B cell (primary cell): Measurements from ENCODE around the gene MTFR1L. TPM values are rescaled to one million over a fixed set of nuclear protein-coding genes. Genes with fewer than 3 reads are reported as not detected.

Experiments used
- ATAC-seq: fragments of 200-7000 bp; cut with Tn5 transposase; one replicate; pipeline ENCODE4 v1.10.0; 2021; ENCODE audit warnings: low read depth, mild to moderate bottlenecking, moderate number of reproducible peaks, moderate library complexity
- CTCF ChIA-PET: fragments of 350-600 bp; sonication (Branson Sonifier 250); formaldehyde crosslinking; loops from one replicate; lab custom pipeline; 2021; ENCODE audit warnings: antibody characterized with exemption, inconsistent platforms; lab: Charles Lee
- POLR2A ChIA-PET: fragments of 350-600 bp; sonication (Branson Sonifier 250); formaldehyde crosslinking; loops from one replicate; lab custom pipeline; 2021; ENCODE audit warnings: antibody characterized with exemption; lab: Charles Lee
- DNase-seq: peaks from one replicate; pipeline ENCODE4 v3.0.0; 2013
- H2AFZ ChIP-seq: 2 replicates; pipeline ENCODE4 v1.6.1; 2012; ENCODE audit warnings: mild to moderate bottlenecking, low read depth, low read length; ENCODE audit not compliant: insufficient read depth, poor library complexity, severe bottlenecking
- H3K27ac ChIP-seq, 2 donors: 1 replicate in 1 of 2; 2 replicates in 1 of 2; pipeline ENCODE4 v1.5.1; 2012 to 2013; ENCODE audit warnings: low read length in 2 of 2, mild to moderate bottlenecking in 2 of 2, moderate library complexity in 1 of 2
- H3K27me3 ChIP-seq, 4 experiments: fragments of 200-600 bp in 1 of 4; sonication (generic) in 1 of 4; replicated peaks in 1 of 4; 1 replicate in 2 of 4; 2 replicates in 2 of 4; pipeline versions ENCODE4 v1.6.1 to v1.7.0; 2013 to 2016; ENCODE audit warnings: low read length in 3 of 4, mild to moderate bottlenecking in 2 of 4, mixed read lengths in 1 of 4, moderate library complexity in 1 of 4; ENCODE audit not compliant: insufficient read depth in 4 of 4, control insufficient read depth in 3 of 4; ENCODE audit errors: control extremely low read depth in 1 of 4
- H3K36me3 ChIP-seq, 2 experiments: replicated peaks in 1 of 2; 1 replicate in 1 of 2; 2 replicates in 1 of 2; pipeline versions ENCODE4 v1.6.1 to v1.7.1; 2013; ENCODE audit warnings: low read length in 1 of 2; ENCODE audit not compliant: insufficient read depth in 2 of 2, control insufficient read depth in 1 of 2; ENCODE audit errors: control extremely low read depth in 1 of 2, extremely low read depth in 1 of 2
- H3K4me1 ChIP-seq, 2 donors: fragments of 200-600 bp in 1 of 2; sonication (generic) in 1 of 2; 1 replicate in 1 of 2; 2 replicates in 1 of 2; pipeline versions ENCODE4 v1.5.1 to v1.6.1; 2013 to 2017; ENCODE audit warnings: low read length in 2 of 2; ENCODE audit not compliant: control insufficient read depth in 2 of 2, insufficient read depth in 2 of 2
- H3K4me2 ChIP-seq: replicated peaks from 2 replicates; pipeline ENCODE3; 2012; ENCODE audit warnings: mild to moderate bottlenecking, low read depth, low read length; ENCODE audit not compliant: poor library complexity, severe bottlenecking
- H3K4me3 ChIP-seq, 5 experiments: fragments of 200-600 bp in 1 of 5; sonication (generic) in 1 of 5; 1 replicate in 3 of 5; 2 replicates in 2 of 5; pipeline versions ENCODE4 v1.5.1 to v1.7.0; 2011 to 2016; ENCODE audit warnings: low read length in 4 of 5, mild to moderate bottlenecking in 4 of 5, low read depth in 2 of 5, control low read depth in 1 of 5, moderate library complexity in 1 of 5; ENCODE audit not compliant: insufficient read depth in 1 of 5; ENCODE audit errors: control extremely low read depth in 1 of 5, extremely low read depth in 1 of 5
- H3K79me2 ChIP-seq: fragments of 200-600 bp; sonication (generic); one replicate; pipeline ENCODE4 v1.6.0; 2016; ENCODE audit warnings: low read length; ENCODE audit not compliant: control insufficient read depth, insufficient read depth
- H3K9ac ChIP-seq: fragments of 200-600 bp; sonication (generic); 2 replicates; pipeline ENCODE4 v1.6.1; 2017; ENCODE audit warnings: mild to moderate bottlenecking, low read length, moderate library complexity
- H3K9me3 ChIP-seq, 3 donors: one replicate each; pipeline versions ENCODE4 v1.6.1 to v1.7.1; 2013; ENCODE audit warnings: low read length in 2 of 3; ENCODE audit not compliant: control insufficient read depth in 2 of 3, insufficient read depth in 1 of 3; ENCODE audit errors: control extremely low read depth in 1 of 3
- H4K20me1 ChIP-seq: 2 replicates; pipeline ENCODE4 v1.6.0; 2012; ENCODE audit warnings: mild to moderate bottlenecking, low read length; ENCODE audit not compliant: insufficient read depth, control insufficient read depth, poor library complexity, severe bottlenecking
- H3K27ac Mint-ChIP-seq: one replicate; pipeline ENCODE4 v1.8.0; 2021; ENCODE audit warnings: mixed read lengths
- H3K27me3 Mint-ChIP-seq: one replicate; pipeline ENCODE4 v1.8.0; 2021; ENCODE audit warnings: mixed read lengths
- H3K4me1 Mint-ChIP-seq: one replicate; pipeline ENCODE4 v1.8.0; 2021; ENCODE audit warnings: mixed read lengths
- H3K4me3 Mint-ChIP-seq: one replicate; pipeline ENCODE4 v1.8.0; 2021; ENCODE audit warnings: mixed read lengths
- H3K9me3 Mint-ChIP-seq: one replicate; pipeline ENCODE4 v1.8.0; 2022; ENCODE audit warnings: mixed read lengths; ENCODE audit not compliant: insufficient read depth
- EZH2 ChIP-seq: IDR thresholded peaks from 2 replicates; pipeline ENCODE4 v1.6.1; 2012; ENCODE audit warnings: borderline replicate concordance, low read depth, mild to moderate bottlenecking, moderate library complexity, low read length; ENCODE audit not compliant: insufficient read depth, poor library complexity, severe bottlenecking
- WGBS: methylation state at CpG from one replicate; pipeline ENCODE4 v1.1.5; 2013; ENCODE audit warnings: missing lambda C conversion rate; ENCODE audit not compliant: insufficient coverage; 5-methylcytosine and 5-hydroxymethylcytosine counted together
- intact Hi-C: fragments of 100-400 bp; cut with micrococcal nuclease; formaldehyde crosslinking; loops from one replicate; pipeline ENCODE4 v1.10.0; 2022
- polyA plus RNA-seq: library from polyadenylated mRNA; depleted of rRNA; stranded (reverse); fragments of >200 nt; gene quantifications from 2 replicates; pipeline ENCODE4 v1.2.3, GENCODE V29; 2012
- total RNA-seq, 2 donors: library from RNA; stranded (reverse); fragments of 120-200 nt in 1 of 2; gene quantifications; 1 replicate in 1 of 2; 2 replicates in 1 of 2; pipeline versions ENCODE4 v1.2.3 to v1.2.4, GENCODE V29; 2013 to 2022
- TF ChIP-seq, protein P1 (sequence below): fragments of 200-600 bp; IDR thresholded peaks from one replicate; pipeline ENCODE4 v1.8.0; 2022; ENCODE audit warnings: antibody characterized with exemption, mild to moderate bottlenecking

MTFR1L gene
- total and polyA plus RNA-seq, 2 donors (not counting 1 experiment from before 2014, with no cell fraction given) = 41.5 to 44.6 TPM

DNA sequence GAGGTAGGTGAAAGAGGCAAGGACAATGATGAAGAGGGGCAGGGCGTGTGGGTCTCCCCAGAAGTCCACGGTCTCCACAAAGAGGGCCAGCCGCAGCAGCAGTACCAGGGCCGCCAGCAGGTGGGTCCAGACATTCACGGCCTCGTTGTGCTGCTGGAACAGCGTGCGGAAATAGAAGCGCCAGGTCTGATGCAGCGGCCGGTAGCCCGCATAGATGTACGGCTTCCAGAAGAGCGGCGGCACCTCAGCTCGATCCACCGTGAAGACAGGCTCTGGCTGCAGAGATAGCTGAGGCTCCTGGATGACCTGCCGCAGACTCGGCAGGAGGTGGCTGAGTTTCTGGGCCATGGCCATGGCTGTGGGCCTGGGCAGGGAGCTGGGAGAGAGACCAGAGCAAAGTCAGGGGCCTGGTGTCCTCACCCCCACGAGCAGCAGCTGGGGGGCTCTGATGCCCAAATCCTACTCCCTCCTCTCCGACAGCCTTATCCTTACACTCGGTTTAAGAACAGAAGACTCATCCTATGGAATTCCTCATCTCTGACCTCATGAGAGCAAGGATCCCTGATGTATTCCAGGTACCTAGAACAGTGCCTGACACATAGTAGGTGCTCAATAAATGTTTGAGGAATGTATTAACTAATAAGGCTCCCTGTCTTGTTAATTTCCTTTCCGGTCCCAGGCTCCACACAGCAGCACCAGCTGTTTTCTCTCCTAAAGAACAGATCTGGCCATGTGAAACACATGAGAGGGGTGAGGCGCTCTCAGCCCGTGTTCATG is 43.9 kb downstream of the MTFR1L start:
- no peaks in the 10 kb centered on the region for H3K36me3 ChIP-seq
- TF ChIP-seq, protein P1, sequence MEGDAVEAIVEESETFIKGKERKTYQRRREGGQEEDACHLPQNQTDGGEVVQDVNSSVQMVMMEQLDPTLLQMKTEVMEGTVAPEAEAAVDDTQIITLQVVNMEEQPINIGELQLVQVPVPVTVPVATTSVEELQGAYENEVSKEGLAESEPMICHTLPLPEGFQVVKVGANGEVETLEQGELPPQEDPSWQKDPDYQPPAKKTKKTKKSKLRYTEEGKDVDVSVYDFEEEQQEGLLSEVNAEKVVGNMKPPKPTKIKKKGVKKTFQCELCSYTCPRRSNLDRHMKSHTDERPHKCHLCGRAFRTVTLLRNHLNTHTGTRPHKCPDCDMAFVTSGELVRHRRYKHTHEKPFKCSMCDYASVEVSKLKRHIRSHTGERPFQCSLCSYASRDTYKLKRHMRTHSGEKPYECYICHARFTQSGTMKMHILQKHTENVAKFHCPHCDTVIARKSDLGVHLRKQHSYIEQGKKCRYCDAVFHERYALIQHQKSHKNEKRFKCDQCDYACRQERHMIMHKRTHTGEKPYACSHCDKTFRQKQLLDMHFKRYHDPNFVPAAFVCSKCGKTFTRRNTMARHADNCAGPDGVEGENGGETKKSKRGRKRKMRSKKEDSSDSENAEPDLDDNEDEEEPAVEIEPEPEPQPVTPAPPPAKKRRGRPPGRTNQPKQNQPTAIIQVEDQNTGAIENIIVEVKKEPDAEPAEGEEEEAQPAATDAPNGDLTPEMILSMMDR = no peak
- no peak for TF ChIP-seq EZH2
- H3K27me3 Mint-ChIP-seq = no peaks in the 10 kb centered on the region
- no peak overlapping the region for H3K27ac Mint-ChIP-seq
- H3K4me3 ChIP-seq = no peak overlapping the region
- H3K4me2 ChIP-seq = no peak overlapping the region
- H3K9me3 Mint-ChIP-seq = no peaks in the 10 kb centered on the region
- H3K27me3 ChIP-seq = no peaks in the 10 kb centered on the region
- CTCF ChIA-PET = interaction anchor here (0.9 kb wide), 1 partner anchor 31 kb away, joined by 3 read pairs; no protein-coding TSS in a partner anchor
- no peak overlapping the region for H2AFZ ChIP-seq
- ATAC-seq (no peak), DNase-seq (no peak)
- H3K9me3 ChIP-seq = peaks cover 0 to 4% (median 0%) of the 10 kb centered on the region in 3 donors
- H4K20me1 ChIP-seq = no peaks in the 10 kb centered on the region
- no peak overlapping the region for H3K27ac ChIP-seq
- intact Hi-C loops = no loop called here
- peaks cover 20 to 25% of the 10 kb centered on the region in 2 donors for H3K4me1 ChIP-seq
- no peak overlapping the region for H3K4me3 Mint-ChIP-seq
- H3K79me2 ChIP-seq = no peaks in the 10 kb centered on the region
- POLR2A ChIA-PET = no interaction called here
- H3K4me1 Mint-ChIP-seq = peaks cover 23% of the 10 kb centered on the region
- 98% methylated on average over 23 of the region's 25 CpGs for WGBS
- no peak overlapping the region for H3K9ac ChIP-seq

DNA sequence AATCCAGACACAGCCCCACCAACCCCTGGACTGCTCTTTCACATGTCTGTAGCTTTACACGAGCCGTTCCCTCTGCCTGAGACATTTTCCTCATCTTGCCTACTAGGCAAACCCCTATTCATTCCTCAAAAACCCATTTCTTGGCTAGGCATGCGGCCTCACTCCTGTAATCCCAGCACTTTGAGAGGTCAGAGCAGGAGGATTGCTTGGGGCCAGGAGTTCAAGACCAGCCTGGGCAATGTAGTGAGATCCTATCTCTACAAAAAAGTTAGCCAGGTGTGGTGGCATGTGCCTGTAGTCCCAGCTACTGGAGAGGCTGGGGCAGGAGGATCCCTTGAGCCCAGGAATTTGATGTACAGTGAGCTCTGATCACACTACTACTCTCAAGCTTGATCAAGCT is 44.7 kb downstream of the MTFR1L start:
- no peaks in the 10 kb centered on the region for H3K9me3 Mint-ChIP-seq
- intact Hi-C loops = no loop called here
- peaks cover 0 to 4% (median 0%) of the 10 kb centered on the region in 3 donors for H3K9me3 ChIP-seq
- no peaks in the 10 kb centered on the region for H3K27me3 Mint-ChIP-seq
- no peak overlapping the region for H3K4me3 Mint-ChIP-seq
- no peak for TF ChIP-seq EZH2
- TF ChIP-seq, protein P1 = no peak
- no peaks in the 10 kb centered on the region for H3K79me2 ChIP-seq
- ChIA-PET POLR2A (no interaction called here), CTCF (no interaction called here)
- 96% methylated on average over 2 of the region's 3 CpGs for WGBS
- no peak overlapping the region for H3K9ac ChIP-seq
- H3K4me1 ChIP-seq = peaks cover 15 to 21% of the 10 kb centered on the region in 2 donors
- no peak overlapping the region for H3K4me2 ChIP-seq
- no peaks in the 10 kb centered on the region for H3K27me3 ChIP-seq
- H3K27ac Mint-ChIP-seq = no peak overlapping the region
- no peak overlapping the region for H2AFZ ChIP-seq
- no peak overlapping the region for H3K27ac ChIP-seq
- peaks cover 17% of the 10 kb centered on the region for H3K4me1 Mint-ChIP-seq
- no peaks in the 10 kb centered on the region for H3K36me3 ChIP-seq
- ATAC-seq = no peak
- no peak for DNase-seq
- H3K4me3 ChIP-seq = no peak overlapping the region
- no peaks in the 10 kb centered on the region for H4K20me1 ChIP-seq
